Kidney (tissue), 14 donors: ENCODE results near the gene CCT8L2. TPM values are rescaled to one million over a fixed set of nuclear protein-coding genes. Genes with fewer than 3 reads are reported as not detected.
"Not testable (repeated sequence)": the region's sequence is repeated elsewhere in the genome, so short reads cannot be mapped to it uniquely, and the experiment has no call there.

Experiments used
- DNase-seq, 5 donors: peaks; one replicate each; pipeline ENCODE4 v3.0.0-alpha.2; 2013 to 2020
- FAIRE-seq: peaks from 2 replicates; lab custom pipeline; 2012; peaks lifted over from hg19 to GRCh38; lab: Jason Lieb, UNC
- H3K27ac ChIP-seq, 2 donors: one replicate each; pipeline ENCODE4 v1.7.0; 2013; ENCODE audit warnings: low read depth in 2 of 2, low read length in 2 of 2, inconsistent platforms in 1 of 2
- H3K27me3 ChIP-seq: one replicate; pipeline ENCODE4 v1.7.1; 2013; ENCODE audit warnings: low read length, inconsistent platforms; ENCODE audit not compliant: control insufficient read depth, insufficient read depth
- H3K36me3 ChIP-seq, 3 donors: one replicate each; pipeline versions ENCODE4 v1.7.0 to v1.7.1; 2013; ENCODE audit warnings: low read length in 3 of 3, control low read depth in 1 of 3, inconsistent platforms in 1 of 3; ENCODE audit not compliant: insufficient read depth in 3 of 3, control insufficient read depth in 2 of 3
- H3K4me1 ChIP-seq, 3 donors: one replicate each; pipeline versions ENCODE4 v1.7.0 to v1.7.1; 2013; ENCODE audit warnings: low read length in 3 of 3, inconsistent platforms in 1 of 3, low read depth in 1 of 3; ENCODE audit not compliant: control insufficient read depth in 2 of 3, insufficient read depth in 2 of 3
- H3K4me3 ChIP-seq, 3 donors: one replicate each; pipeline versions ENCODE4 v1.7.0 to v1.8.1; 2013; ENCODE audit warnings: low read length in 3 of 3, control low read depth in 1 of 3, inconsistent platforms in 1 of 3
- H3K9ac ChIP-seq, 3 donors: one replicate each; pipeline versions ENCODE4 v1.7.0 to v1.7.1; 2013; ENCODE audit warnings: low read length in 3 of 3, control low read depth in 1 of 3, inconsistent platforms in 1 of 3
- H3K9me3 ChIP-seq, 3 donors: one replicate each; pipeline versions ENCODE4 v1.7.0 to v1.7.1; 2013; ENCODE audit warnings: low read length in 3 of 3, control low read depth in 1 of 3, inconsistent platforms in 1 of 3; ENCODE audit not compliant: control insufficient read depth in 2 of 3, insufficient read depth in 1 of 3
- CTCF ChIP-seq: IDR thresholded peaks from 3 replicates; pipeline ENCODE4 v1.5.1; 2012; ENCODE audit warnings: mild to moderate bottlenecking, moderate library complexity, borderline replicate concordance; ENCODE audit not compliant: insufficient read depth; ENCODE audit errors: extremely low read depth
- intact Hi-C: fragments of 100-400 bp; cut with DNase I; formaldehyde crosslinking; loops from one replicate; pipeline ENCODE4 v1.11.1; 2022
- polyA plus RNA-seq: library from polyadenylated mRNA; stranded (reverse); fragments of 350-450 nt; fragmentation: Illumina TruSeq; extraction: RNeasy Lipid Tissue Mini Kit (QIAGEN cat#74804); gene quantifications from one replicate; pipeline ENCODE4 v1.2.3, GENCODE V29; 2014; ENCODE audit warnings: low read depth, low replicate concordance; ENCODE audit not compliant: insufficient read depth
- total RNA-seq: library from RNA; stranded (reverse); fragmentation: NEBNext Ultra II Directional; extraction: Animal tissue kit (Norgen Biotek cat#: 25700); gene quantifications from one replicate; pipeline ENCODE4 v1.2.1, GENCODE V29; 2021
- donor health status: control.
- donor health status: control.
- donor health status: control.
- donor health status: control.
- donor health status: control.
- donor health status: DM: yes; HTN: yes; CAD: no.
- donor health status: Normal renal cell carcinoma (clear cell type).

The CCT8L2 gene
- total and polyA plus RNA-seq, 2 donors from 2014 or later, result not detected

- H3K9me3 ChIP-seq, H3K4me3 ChIP-seq, intact Hi-C loops, H3K27me3 ChIP-seq, H3K36me3 ChIP-seq, FAIRE-seq, H3K9ac ChIP-seq, H3K4me1 ChIP-seq, H3K27ac ChIP-seq: not testable (repeated sequence)
- DNase-seq, result peak in 1 of 5 donors; percentile 70
Measured at GRCh38 chr22:16565585-16566420, 26.8 kb downstream of the CCT8L2 start.

- intact Hi-C loops, DNase-seq, H3K9me3 ChIP-seq, H3K9ac ChIP-seq, H3K36me3 ChIP-seq, H3K4me3 ChIP-seq, H3K27ac ChIP-seq, FAIRE-seq, H3K4me1 ChIP-seq, H3K27me3 ChIP-seq: not testable (repeated sequence)
Measured at GRCh38 chr22:16564837-16565584, 27.6 kb downstream of the CCT8L2 start.

GRCh38 chr22:16563555-16564520 is 28.8 kb downstream of the CCT8L2 start:
- H3K36me3 ChIP-seq, result no peaks in the 10 kb centered on the region
- no peak for TF ChIP-seq CTCF
- H3K4me3 ChIP-seq, result no peak overlapping the region
- peak in 2 of 5 donors; percentile 27 to 72 for DNase-seq
- H3K9me3 ChIP-seq, result no peaks in the 10 kb centered on the region
- no peaks in the 10 kb centered on the region for H3K4me1 ChIP-seq
- no peak overlapping the region for H3K27ac ChIP-seq
- no peak for FAIRE-seq
- intact Hi-C loops, result no loop called here
- H3K9ac ChIP-seq, result no peak overlapping the region
- H3K27me3 ChIP-seq, result no peaks in the 10 kb centered on the region

- Histone ChIP-seq H3K36me3 (no peaks in the 10 kb centered on the region), H3K27ac (no peak overlapping the region), H3K9ac (no peak overlapping the region), H3K9me3 (no peaks in the 10 kb centered on the region), H3K4me1 (no peaks in the 10 kb centered on the region), H3K4me3 (no peak overlapping the region), H3K27me3 (no peaks in the 10 kb centered on the region)
- FAIRE-seq, result no peak
- TF ChIP-seq CTCF, result no peak
- intact Hi-C loops, result no loop called here
- no peak for DNase-seq
Measured at GRCh38 chr22:16562711-16563554, 29.7 kb downstream of the CCT8L2 start.

GRCh38 chr22:16561093-16561658 is 31.4 kb downstream of the CCT8L2 start:
- intact Hi-C loops, FAIRE-seq: not testable (repeated sequence)

More at GRCh38 chr22:16561093-16561658, 31.4 kb downstream of the CCT8L2 start:
- not testable (repeated sequence) for H3K4me3 ChIP-seq, DNase-seq, H3K27me3 ChIP-seq, H3K9ac ChIP-seq, H3K36me3 ChIP-seq, H3K4me1 ChIP-seq, H3K9me3 ChIP-seq, H3K27ac ChIP-seq
